Cardiac septum (tissue), 1 donor: Measurements from ENCODE around the gene HLF. TPM values are rescaled to one million over a fixed set of nuclear protein-coding genes. Genes with fewer than 3 reads are reported as not detected.

ENCODE experiments used
- DNase-seq: peaks from one replicate; pipeline ENCODE4 v3.0.0-alpha.2; 2020; ENCODE audit warnings: low spot score
- intact Hi-C: fragments of 100-400 bp; cut with DNase I; formaldehyde crosslinking; loops from one replicate; pipeline ENCODE4 v1.14.0; 2022
- total RNA-seq: library from RNA; stranded (reverse); fragmentation: NEBNext Ultra II Directional; extraction: Animal tissue kit (Norgen Biotek cat#: 25700); gene quantifications from one replicate; pipeline ENCODE4 v1.2.1, GENCODE V29; 2021
- donor health status: DM: no; HTN: no; CAD: no.

The HLF gene
- total RNA-seq, 1 donor from 2014 or later, result 9.8 TPM

- intact Hi-C loops, result loop anchor here (5.0 kb wide), 1 partner anchor 34 kb away; no protein-coding TSS in a partner anchor
Measured at GRCh38 chr17:55336426-55336825, 71.7 kb downstream of the HLF start.

DNA sequence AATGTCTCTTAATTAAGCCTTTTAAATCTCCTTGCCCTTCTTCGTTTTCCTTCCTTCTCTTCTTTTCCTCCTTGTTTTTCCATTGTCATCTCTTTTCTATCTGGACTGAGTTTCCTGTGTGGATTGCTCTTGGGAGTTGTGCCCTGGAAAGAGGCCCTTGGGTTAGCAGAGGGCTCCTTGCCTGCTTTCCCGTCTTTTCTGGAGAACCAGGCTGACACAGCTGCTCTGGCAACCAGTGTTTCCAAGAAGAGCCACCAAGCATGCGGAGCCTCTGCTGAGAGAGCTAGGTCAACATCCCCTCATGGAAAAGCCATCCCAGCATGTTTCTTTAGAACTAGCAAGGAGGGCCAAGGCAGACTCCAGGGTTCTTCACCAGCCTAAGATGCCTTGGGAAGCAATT is 75.4 kb downstream of the HLF start:
- intact Hi-C loops, result loop anchor here (10.0 kb wide), 2 partner anchors 75 to 105 kb away; partner anchors contain the start of gene HLF
- DNase-seq, result no peak

More at GRCh38 chr17:55336426-55336825, 71.7 kb downstream of the HLF start:
- DNase-seq, result no peak

GRCh38 chr17:55340686-55341085 is 75.9 kb downstream of the HLF start:
- intact Hi-C loops, result loop anchor here (10.0 kb wide), 2 partner anchors 76 to 106 kb away; partner anchors contain the start of gene HLF
- DNase-seq, result no peak

DNA sequence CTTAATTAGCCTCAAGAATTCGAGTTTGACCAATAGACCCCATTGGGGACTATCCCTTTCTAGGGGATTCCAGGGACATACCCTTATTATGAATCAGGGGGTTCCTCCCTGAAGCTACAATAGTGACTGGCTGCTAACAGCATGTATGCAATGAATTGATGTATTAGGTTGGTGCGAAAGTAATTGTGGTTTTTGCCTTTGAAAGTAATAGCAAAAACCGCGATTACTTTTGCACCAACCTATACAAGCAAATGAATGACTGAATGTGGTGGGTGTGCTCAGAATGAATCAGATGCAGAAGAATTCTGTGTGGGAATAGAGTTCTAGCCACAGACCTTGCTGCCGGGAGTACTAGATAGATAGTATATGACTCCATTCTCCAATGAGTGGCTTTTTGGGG is 76.7 kb downstream of the HLF start:
- DNase-seq, result no peak
- intact Hi-C loops, result loop anchor here (10.0 kb wide), 2 partner anchors 77 to 107 kb away; partner anchors contain the start of gene HLF

DNA sequence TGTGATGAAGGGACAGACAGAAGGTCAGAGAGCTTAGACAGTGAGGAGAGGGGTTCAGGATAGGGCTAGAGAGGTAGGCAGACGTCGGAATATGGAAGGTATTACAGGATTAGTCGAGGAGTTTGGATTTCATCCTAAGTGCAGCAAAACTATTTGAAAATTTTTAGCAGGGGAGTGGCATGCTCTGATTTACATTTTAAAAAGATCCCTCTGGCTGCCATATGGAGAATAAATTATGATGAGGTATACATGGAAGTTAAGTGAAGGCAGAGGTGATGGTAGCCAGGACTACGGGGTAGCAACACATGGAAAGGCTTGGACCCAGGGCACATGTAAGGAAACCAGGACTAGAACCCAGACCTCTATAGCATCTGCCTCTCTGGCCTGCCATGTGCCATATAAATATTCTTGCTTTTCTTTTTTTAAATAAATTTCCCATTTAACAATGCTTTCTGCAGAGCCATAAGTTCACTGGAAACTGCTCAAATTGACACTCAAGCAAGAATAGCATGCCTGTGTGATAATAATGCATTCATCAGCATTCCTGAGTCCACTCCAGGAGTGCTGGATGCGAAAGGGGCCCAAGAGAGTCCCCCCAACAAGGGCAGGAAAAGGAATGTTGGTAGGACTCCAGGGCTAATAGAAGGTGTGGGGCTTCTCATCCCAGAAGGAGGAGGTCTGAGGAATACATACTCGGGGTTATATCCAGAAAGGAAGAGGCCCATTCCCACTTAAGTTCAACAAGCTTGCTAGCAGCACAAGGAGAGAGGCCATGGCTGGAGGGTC is 78.2 kb downstream of the HLF start:
- intact Hi-C loops, result loop anchor here (10.0 kb wide), 2 partner anchors 78 to 108 kb away; partner anchors contain the start of gene HLF
- DNase-seq, result no peak

DNA sequence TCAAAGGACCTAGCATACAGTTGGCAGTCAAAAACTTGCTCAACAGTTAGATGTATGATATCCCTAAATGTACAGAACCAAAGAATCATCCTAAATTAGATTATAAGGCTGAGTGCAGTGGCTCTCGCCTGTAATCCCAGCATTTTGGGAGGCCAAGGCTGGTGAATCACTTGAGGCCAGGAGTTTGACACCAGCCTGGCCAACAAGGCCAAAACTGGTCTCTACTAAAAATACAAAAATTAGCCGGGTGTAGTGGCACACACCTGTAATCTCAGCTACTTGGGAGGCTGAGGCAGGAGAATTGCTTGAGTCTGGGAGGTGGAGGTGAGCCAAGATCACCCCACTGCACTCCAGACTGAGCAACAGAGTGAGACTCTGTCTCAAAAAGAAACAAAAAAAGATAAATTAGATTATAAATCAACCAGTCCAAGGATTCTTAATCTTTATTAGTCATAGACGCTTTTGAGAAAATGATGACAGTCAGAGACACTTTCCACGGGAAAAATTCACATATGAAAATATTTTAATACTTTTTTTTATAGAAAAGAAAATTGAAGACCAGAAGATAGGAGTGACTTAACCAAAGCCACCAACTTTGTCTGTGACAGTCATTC is 79.2 kb downstream of the HLF start:
- intact Hi-C loops, result loop anchor here (10.0 kb wide), 2 partner anchors 79 to 109 kb away; partner anchors contain the start of gene HLF
- DNase-seq, result no peak

GRCh38 chr17:55344514-55344997 is 79.8 kb downstream of the HLF start:
- DNase-seq, result no peak
- intact Hi-C loops, result loop anchor here (10.0 kb wide), 2 partner anchors 80 to 110 kb away; partner anchors contain the start of gene HLF

DNA sequence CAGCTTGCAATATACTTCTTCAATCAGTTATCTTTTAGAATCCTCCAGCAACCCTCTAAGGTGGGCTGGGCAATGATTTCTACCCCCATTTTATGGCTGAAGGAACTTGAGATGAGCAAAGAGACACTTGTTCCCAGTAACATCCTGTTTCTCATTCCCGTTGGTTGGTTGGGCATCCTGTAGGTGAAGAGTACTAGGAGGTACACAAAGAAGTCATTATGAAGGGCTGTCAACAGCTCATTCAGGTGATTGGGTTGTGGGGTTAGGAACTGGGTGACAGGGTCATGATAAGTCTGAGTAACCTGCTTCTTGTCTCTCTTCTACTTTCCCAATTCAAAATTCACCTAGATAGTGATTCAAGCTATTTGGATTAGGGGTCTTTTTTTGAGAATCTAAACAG is 80.4 kb downstream of the HLF start:
- intact Hi-C loops, result loop anchor here (5.0 to 10.0 kb wide), 3 partner anchors 80 to 353 kb away; partner anchors contain the start of gene HLF
- DNase-seq, result no peak

DNA sequence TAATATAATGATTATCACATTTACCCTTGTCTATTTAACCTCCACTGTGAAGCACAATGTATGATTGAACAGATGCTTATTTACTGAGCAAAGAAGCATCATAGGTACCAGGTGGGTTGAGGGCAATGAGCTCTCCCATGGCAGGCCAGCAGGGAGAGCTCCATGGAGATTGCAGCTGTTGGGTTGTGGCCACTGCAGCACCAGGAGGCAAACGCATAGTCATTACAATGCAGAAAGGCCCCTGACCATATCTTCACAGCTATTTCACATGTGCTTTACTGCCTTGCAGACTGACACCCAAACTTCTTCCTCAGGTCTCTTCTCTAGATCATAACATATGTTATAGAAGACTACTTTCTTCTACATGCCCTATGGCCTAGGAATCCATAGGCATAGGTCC is 81.9 kb downstream of the HLF start:
- intact Hi-C loops, result loop anchor here (5.0 to 10.0 kb wide), 3 partner anchors 82 to 354 kb away; partner anchors contain the start of gene HLF
- no peak for DNase-seq

DNA sequence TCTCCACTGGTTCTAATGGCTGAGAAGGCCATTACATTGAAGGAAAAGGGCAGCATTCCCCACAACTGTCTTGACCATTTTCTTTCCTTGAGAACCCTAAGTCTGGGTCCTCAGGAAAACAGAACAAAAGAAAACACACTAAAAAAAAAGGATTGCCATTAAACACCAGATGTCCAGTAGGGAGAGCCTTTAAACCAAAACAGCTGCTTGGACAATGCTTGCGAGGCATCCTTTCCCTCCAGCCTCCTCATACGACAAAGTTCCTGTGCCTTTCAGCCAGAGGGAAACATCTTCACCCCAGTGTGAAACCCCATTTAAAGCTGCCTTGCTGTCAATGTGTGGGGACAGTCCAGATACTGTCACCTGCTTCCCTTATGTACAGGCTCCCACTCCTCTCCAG is 82.6 kb downstream of the HLF start:
- intact Hi-C loops, result loop anchor here (5.0 to 10.0 kb wide), 3 partner anchors 83 to 355 kb away; partner anchors contain the start of gene HLF
- DNase-seq, result no peak

DNA sequence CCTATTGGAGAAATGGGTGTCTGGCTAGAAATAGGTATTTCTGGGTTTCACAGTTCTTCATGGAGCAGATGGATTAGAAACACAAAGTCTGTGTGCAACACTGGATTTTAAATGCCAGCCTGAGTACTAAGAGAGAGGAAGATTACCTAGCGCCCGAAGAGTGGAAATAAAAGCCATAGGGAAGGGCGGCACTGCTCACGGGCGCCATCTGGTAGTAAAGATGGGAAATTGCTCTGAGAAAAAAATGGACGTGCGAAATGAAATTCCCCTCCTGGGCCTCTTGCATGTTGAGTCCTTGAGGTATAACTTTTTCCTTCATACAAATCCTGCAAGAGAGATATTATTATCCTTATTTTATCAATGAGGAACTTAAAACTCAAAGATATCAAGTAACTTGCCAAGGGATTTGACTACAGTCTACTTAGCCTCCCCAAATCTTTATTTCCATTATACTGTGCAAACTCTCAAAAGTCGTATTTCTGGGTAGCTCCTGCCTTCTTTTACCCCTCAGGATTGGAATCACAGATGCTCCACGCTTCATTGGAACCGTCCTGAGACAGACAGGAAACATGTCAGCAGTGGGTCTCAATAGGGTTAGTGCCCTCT is 84.1 kb downstream of the HLF start:
- DNase-seq, result no peak
- intact Hi-C loops, result loop anchor here (5.0 to 10.0 kb wide), 3 partner anchors 84 to 357 kb away; partner anchors contain the start of gene HLF

DNA sequence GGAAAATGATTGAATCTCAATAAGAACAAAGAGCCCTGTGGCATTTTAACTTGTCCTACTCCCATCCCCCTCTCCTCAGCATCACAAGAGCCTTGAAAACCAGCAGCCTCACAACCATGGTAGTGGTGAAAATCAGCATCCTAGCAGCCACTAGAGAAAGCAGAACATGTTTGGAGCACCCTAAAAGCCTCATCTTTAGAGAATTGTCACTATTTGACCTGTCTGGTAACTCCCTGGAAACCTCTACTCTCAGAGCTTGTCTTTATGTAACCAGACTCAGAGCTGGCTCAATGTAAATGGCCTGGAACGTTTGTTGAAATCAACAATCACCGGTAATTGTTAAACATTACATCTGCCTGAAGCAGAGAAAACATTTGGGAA is 86.1 kb downstream of the HLF start:
- DNase-seq, result no peak
- intact Hi-C loops, result loop anchor here (10.0 kb wide), 1 partner anchor 296 kb away; no protein-coding TSS in a partner anchor

- intact Hi-C loops, result loop anchor here (10.0 kb wide), 1 partner anchor 296 kb away; no protein-coding TSS in a partner anchor
- DNase-seq, result no peak
Measured at GRCh38 chr17:55351226-55351625, 86.5 kb downstream of the HLF start.

DNA sequence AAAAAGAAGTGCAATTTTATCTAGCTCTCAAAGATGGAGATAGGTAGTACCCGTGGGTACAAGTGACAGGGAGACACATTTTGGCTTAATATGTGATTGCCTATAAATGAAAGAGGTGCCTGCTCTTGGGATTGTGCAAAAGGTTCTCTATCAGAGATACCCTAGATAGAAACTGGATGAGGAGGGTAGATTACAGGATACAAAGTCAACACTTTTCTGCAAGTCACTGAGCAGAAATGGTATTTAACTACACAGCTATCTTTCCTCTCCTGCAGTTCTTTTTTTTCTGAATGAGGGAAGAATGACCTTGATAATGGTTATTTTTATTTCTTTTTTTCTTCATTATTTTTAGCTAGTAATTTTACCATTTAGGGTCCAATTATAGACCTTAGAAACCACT is 89.2 kb downstream of the HLF start:
- intact Hi-C loops, result loop anchor here (10.0 kb wide), 1 partner anchor 299 kb away; no protein-coding TSS in a partner anchor
- no peak for DNase-seq

GRCh38 chr17:55354941-55355340 is 90.2 kb downstream of the HLF start:
- intact Hi-C loops, result loop anchor here (5.0 to 10.0 kb wide), 2 partner anchors 157 to 300 kb away; partner anchors contain the start of gene SMIM36
- no peak for DNase-seq

DNA sequence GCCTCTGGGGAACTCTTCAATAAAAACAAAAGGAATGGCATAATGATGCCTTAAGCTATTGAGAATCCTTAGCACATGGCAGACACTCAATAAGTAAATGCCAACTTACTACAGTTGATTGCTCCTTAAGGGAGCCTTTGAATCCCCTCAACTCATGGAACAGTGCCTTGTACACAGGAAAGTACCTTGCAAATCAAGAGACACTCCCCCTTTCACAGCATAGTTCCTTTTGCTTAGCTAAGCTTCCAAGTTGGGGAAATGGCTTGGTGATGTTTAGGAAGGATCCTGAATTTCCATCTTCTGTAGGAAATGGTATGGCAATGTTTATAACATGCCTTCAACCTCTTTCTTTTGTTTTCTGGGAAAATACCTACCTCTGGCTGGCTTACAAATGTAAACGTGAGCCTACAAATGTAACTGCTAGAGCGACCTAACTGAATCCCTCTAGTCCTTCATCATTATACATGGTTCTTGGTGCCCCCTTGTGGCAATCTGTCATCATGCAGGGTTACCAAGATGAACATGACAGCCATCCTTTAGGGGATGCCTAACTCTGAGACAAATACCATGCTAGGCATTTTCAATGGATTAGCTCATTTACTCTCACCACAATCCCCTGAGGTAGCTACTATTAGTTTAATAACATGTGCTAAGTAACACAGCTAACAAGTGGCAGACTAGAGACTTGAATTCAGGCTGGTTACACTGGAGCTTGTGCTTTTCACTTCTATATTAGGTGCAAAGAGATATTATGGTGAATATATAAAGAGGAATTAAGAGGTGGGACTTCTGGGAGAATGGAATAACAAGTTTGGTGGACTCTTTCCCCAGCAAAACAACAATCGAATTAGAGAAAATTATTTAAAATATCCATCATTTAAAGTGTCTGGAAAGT is 91.9 kb downstream of the HLF start:
- intact Hi-C loops, result loop anchor here (5.0 to 10.0 kb wide), 2 partner anchors 156 to 302 kb away; partner anchors contain the start of gene SMIM36

GRCh38 chr17:55360971-55361370 is 96.2 kb downstream of the HLF start:
- intact Hi-C loops, result no loop called here
- no peak for DNase-seq

More for the DNA sequence above, 91.9 kb downstream of the HLF start:
- no peak for DNase-seq

GRCh38 chr17:55363033-55363432 is 98.3 kb downstream of the HLF start:
- DNase-seq, result no peak
- intact Hi-C loops, result no loop called here
